HG02642 (cell line): ENCODE results near the gene ZNF740.
"Not testable (repeated sequence)": the region's sequence is repeated elsewhere in the genome, so short reads cannot be mapped to it uniquely, and the experiment has no call there.

ENCODE experiments used
- ATAC-seq: cut with Tn5 transposase; IDR thresholded peaks from one replicate; pipeline ENCODE4 v1.9.1; 2021; ENCODE audit warnings: mild to moderate bottlenecking; ENCODE audit not compliant: unreplicated experiment, poor library complexity

The ZNF740 gene

GRCh38 chr12:53180220-53180930, at the start of gene ZNF740, which contains the start of gene CSAD:
Gene ZNF740 (plus strand): TSS chr12:53180722. CDS start chr12:53181984, 1,262 bp downstream.
Gene CSAD (minus strand): TSS chr12:53180925. CDS start chr12:53173470, 7,455 bp downstream.
- peak; percentile 95 for ATAC-seq

DNA sequence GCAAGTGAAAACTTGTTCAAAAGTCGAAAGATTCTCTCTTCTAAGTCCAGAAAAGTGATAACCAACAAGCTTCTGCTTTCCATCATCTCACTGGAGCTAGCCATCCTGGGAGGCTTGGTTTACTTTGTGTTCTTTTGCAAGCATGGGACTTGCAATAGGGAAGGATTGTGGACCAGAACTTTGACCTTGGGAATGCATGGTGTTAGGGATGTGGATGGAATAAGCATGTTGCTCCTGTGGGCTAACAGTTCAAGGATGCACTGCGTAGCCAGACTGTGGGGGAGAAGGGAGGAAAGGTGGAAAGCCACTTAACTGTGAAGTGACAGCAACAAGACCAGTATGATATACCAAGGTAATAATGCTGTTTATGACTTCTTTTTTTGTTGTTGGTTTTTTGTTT, 48.7 kb upstream of the ZNF740 start:
- ATAC-seq: no peak

GRCh38 chr12:53133722-53134121, 46.8 kb upstream of the ZNF740 start:
- ATAC-seq: no peak

- ATAC-seq: no peak
These were observed 37.2 kb upstream of the ZNF740 start for GRCh38 chr12:53143355-53143754.

DNA sequence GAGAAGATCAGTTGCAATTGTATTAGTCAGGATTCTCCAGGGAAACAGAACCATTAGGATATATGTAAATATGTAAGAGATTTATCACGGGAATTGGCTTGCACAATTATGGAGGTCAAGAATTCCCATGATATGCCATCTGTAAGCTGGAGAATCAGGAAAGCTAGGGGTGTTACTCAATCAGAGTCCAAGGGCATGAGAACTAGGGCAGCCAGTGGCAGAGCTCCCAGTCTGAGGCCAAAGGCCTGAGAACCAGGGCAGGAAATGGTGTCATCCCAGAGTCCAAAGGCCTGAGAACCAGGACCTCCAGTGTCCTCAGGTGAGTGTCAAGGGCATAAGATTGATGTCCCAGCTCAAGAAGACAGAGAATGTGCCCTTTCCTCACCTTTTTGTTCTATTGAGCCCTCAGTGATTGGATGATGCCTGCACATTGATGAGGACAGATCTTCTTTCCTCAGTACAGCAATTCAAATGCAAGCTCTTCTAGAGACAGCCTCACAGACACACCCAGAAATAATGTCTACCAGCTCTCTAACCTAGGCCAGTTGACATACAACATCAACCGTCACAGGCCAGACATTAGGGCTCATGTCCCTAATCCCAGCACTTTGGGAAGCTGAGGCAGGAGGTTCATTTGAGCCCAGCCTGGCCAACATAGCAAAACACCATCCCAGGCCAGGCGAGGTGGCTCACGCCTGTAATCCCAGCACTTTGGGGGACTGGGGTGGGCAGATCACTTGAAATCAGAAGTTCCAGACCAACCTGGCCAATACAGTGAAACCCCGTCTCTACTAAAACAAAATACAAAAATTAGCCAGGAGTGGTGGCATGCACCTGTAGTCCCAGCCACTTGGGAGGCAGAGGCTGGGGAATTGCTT, 34.9 kb upstream of the ZNF740 start:
- no peak for ATAC-seq

GRCh38 chr12:53147181-53147580, 33.3 kb upstream of the ZNF740 start:
- no peak for ATAC-seq

DNA sequence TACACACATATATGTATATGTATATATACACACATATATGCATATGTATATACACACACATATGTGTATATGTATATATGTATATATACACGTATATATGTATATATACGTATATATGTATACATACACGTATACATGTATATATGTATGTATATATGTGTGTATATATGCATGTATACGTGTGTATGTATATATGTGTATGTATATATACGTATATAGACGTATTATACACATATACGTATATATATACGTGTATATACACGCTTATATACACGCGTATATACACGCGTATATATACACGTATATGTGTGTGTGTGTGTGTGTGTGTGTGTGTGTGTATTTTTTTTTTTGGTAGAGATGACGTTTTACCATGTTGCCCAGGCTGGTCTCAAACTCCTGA, 32.9 kb upstream of the ZNF740 start:
- no peak for ATAC-seq

- ATAC-seq: no peak
These were observed 29.5 kb upstream of the ZNF740 start for GRCh38 chr12:53151039-53151438.

DNA sequence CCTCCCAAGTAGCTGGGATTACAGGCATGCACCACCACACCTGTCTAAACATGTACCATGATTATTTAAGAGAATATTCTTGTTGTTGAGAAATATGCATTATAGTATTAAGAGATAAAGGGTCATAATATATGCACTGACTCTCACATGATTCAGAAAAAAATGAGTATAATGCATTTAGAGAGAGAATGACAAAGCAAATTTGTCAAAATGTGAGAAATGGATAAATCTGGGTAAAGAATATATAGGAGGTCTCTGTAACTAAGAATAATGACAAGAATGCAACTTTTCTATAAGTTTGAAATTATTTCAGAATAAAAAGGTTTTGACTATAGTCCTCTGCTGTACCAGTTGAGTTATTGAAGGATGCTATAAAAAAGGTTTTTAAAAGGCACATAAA, 28.1 kb upstream of the ZNF740 start:
- ATAC-seq: no peak

DNA sequence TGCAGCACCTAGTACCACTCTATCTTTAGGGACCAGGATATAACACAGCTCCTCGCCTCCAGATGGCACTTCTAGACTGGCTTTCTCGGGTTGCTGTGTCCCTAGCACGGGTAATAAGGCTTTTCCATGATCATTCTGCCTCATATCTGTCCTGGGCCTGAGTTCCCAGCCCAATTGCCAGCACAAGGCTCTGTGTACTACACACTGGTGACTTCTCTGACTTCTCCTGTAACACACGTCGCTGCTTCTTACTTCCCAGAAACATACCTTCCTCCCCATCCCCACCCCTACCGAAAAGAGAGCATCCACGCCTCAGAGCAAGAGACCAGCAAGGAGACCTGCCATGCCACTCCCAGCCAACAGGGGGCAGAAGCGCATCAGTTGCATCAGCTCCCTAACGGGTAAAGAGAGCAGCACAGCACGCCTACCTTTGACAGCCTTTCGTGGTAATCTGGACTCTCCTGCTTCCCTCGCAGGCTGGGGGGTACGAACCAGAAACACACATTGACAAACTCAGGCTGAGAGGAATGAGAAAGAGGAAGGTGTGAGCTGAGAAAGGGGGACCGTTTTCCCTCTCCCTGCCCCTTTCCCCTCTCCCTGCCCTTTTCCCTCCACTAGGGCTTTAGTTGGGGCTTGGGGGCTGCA, 21.2 kb upstream of the ZNF740 start:
- peak; percentile 80 for ATAC-seq

DNA sequence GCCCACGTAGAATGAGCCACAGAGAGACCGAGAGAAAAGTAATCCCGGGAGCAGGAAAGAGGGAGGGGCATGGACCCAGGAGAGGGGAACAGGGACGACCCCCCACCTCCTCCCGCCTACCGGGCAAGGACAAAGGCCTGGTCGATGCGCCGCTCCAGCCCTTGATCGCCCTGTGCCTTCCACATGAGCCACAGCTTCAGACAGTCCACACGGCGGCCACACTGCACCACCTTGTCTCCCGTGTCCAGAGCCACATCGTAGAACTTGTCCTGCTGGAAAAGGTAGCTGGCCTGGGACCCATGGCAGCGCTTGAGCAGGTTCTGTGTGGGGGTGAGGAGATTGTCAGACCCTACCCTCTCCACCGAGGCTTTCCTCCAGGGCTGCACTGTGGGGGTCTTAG, 20.5 kb upstream of the ZNF740 start:
- no peak for ATAC-seq

DNA sequence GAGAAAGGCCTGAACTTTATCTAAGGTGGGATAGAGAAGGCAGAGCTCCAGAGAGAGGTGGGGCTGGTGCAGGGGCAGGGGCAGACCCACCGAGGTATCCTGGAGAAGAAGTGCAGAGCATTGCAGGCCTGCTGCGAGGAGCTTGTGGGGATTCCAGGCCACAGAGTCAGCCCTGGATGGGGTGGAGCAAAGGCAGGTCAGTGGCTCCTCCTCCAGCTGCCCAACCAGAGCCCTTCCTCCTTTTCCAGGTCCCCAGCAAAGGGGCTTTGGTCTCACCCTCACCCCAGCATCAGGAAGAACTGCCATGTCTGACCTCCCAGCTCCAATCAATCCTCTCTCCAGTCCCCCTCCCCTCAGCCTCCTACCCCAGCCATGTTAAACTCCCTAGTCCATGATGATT, 19.8 kb upstream of the ZNF740 start:
- no peak for ATAC-seq

DNA sequence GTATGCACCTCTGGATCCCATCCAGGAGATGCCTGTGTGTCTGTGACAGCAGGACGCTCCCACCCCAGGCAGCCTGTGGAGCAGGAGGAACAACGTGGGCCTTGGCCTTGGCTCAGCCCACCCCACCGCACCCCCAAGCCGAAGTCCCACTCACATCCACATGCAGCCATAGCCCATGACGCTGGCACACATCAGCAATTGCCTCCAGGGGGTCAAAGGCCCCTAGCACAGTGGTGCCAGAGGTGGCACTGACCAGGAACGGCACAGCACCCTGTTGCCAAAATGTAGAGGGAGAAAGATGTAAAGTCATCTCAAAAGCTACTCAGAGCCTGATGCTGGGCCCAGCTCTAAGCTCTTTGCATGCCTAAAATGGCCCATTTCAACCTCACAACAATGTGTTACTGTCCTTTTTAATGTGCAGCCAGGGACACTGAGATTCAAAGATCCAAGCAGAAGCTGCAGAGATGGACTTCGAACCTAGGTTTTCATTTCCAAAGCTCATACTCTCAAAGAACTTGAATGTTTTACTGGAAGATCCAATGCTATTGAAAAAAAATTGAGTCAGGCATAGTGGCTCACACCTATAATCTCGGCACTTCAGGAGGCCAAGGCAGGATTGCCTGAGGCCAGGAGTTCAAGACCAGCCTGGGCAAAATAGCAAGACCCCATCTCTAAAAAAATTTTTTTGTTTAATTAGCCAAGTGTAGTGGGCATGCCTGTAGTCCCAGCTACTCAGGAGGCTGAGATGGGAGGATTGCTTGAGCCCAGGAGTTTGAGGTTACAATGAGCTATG, 19.2 kb upstream of the ZNF740 start:
- ATAC-seq: no peak

DNA sequence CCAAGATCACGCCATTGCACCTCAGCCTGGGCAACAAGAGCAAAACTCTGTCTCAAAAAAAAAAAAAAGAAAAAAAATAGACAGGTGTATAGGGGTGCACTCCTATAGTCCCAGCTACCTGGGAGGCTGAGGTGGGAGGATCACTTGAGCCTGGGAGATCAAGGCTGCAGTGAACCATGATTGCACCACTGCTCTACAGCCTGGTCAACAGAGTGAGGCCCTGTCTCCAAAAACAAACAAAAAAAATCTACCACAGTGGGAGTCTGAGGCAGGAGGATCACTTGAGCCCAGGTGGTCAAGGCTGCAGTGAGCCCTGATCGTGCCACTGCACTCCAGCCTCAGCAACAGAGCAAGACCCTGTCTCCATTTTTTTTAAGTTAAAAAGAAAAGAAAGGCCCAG, 17.5 kb upstream of the ZNF740 start:
- not testable (repeated sequence) for ATAC-seq

DNA sequence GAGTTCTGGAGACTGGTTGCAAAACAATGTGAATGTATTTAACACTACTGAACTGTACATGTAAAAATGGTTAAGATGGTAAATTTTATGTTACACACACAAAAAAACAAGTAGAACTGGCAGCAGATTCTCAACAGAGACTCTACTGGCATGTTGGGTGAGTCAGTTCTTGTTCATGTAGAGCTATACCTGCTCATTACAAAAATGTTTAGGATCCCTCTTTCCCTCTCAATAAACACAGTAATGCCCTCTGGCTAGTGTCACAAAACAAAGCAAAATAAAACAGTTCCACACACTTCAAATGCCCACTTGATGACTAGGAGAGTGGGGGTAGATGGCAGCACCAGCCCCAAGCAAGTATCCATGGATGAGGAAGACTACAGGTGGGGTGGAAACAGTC, 13.7 kb upstream of the ZNF740 start:
- no peak for ATAC-seq

- no peak for ATAC-seq
These were observed 10.9 kb upstream of the ZNF740 start for GRCh38 chr12:53169644-53170043.

DNA sequence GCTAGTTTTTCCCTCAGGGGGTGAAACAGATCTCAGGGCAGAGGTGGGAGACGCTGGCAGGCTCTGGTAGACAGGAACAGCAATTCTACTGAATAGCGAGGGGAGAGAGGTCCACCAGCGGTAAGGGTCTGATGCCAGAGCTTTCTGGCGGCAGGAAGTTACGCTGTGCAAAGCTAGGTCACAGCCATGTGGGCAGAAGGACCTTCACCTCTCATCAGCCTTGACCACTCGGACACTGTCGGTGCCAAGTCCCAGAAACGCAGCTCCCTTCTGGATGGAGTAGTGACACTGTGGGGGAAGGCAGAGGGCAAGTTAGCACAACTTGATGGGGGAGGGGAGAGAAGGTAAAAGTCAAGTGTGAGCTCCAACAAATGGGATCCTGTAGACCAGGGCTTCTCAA, 10.3 kb upstream of the ZNF740 start:
- ATAC-seq: no peak

DNA sequence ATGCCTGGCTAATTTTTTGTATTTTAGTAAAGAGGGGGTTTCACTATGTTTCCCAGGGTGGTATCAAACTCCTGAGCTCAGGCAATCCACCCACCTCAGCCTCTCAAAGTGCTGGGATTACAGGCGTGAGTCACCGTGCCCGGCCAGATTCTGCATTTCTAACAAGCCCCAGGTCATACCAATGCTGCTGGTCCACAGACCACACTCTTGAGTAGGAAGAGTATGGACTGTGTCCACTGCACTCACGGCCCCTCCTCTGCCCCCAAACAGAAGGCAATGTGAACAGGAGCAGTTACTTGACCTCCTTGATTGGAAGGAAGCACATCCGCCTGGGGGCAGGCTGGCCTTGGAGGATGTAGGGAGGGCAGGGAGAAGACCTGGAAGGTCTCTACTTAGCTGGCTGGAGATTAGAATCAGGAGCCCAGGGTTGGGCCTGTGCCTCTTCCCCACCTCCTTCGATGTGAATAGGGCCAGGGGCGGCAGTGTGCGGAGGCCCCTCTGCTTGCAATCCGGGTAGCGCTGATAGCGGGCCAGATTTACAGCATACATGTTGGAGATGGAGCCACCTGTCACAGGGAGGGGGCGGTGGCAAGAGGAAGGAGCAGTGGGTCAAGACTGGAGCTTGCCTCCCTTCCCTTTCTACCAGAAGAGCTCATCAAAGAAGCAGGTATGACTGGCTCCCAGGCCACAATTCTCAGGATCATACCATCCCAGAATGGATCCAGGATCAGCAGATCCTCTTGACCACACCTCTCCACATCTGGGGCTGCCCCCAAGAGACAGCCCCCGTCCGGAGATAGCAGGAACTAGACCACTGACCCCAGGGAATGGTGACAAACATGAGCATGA, 9.4 kb upstream of the ZNF740 start:
- no peak for ATAC-seq

DNA sequence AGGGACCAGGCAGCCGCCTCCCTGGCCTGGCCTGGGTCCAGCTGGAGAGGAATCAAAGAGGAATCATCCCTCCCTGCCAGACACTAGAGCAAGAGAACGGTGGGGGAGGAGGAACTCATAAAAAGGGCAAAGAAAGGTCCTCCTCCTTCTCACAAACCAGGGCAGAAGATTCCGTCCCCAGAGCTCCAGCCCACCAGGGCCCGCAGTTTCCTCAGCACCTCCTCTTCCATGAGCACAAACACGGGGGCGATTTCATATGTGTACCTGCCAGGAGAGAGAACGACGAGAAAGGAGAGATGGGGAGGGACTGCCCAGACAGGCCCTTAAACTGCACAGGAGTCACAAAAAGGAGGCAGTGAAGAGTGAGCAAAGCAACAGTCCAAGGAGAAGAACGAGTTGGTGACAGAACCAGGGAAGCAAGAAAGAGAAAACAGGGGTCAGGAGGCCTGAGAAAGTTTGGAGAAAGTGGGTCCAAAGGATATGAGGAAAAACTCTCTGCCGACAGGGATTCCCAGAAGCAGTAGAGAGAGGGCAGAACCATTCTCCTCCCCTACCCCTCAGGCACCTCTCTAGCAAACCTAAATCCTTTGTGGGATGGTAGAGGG, 8.7 kb upstream of the ZNF740 start:
- no peak for ATAC-seq
